Stimulated activated CD4-positive, alpha-beta T cell treated with anti-CD3 and anti-CD28 coated beads, Interleukin-1b, Interleukin-23, amount 100 ng/mL, for 48 hours (primary cell): ENCODE results near the gene HCFC1R1.

Experiments used
- DNase-seq: peaks from one replicate; pipeline ENCODE4 v3.0.0-alpha.2; 2020

The HCFC1R1 gene

GRCh38 chr16:3035289-3035971 lies 11.7 kb upstream of the HCFC1R1 start:
- DNase-seq, result no peak

GRCh38 chr16:3032624-3033023 lies 8.9 kb upstream of the HCFC1R1 start:
- DNase-seq, result no peak

- no peak for DNase-seq
These were observed 6.8 kb upstream of the HCFC1R1 start for GRCh38 chr16:3030222-3031212.

- DNase-seq, result peak; percentile 57
These were observed 5.9 kb upstream of the HCFC1R1 start for GRCh38 chr16:3029491-3030221.

GRCh38 chr16:3028716-3029319 lies 5.1 kb upstream of the HCFC1R1 start:
- DNase-seq, result no peak

- DNase-seq, result peak; percentile 88
These were observed 4.4 kb upstream of the HCFC1R1 start for GRCh38 chr16:3027983-3028715.

- DNase-seq, result no peak
These were observed 3.7 kb upstream of the HCFC1R1 start for GRCh38 chr16:3027489-3027795.

GRCh38 chr16:3026609-3027488 lies 3.1 kb upstream of the HCFC1R1 start:
- no peak for DNase-seq

GRCh38 chr16:3026003-3026378 lies 2.2 kb upstream of the HCFC1R1 start:
- DNase-seq, result no peak

- DNase-seq, result no peak
These were observed 1.6 kb upstream of the HCFC1R1 start for GRCh38 chr16:3025032-3026002.

- DNase-seq, result peak; percentile 37
These were observed 400 bp downstream of the HCFC1R1 start for GRCh38 chr16:3023415-3023668.

GRCh38 chr16:3022684-3023414 lies 893 bp downstream of the HCFC1R1 start:
- DNase-seq, result no peak

GRCh38 chr16:3022208-3022683 lies 1.5 kb downstream of the HCFC1R1 start:
- DNase-seq, result peak; percentile 90

GRCh38 chr16:3021449-3022207 lies 2.1 kb downstream of the HCFC1R1 start:
- peak; percentile 94 for DNase-seq

- peak; percentile 50 for DNase-seq
These were observed 2.9 kb downstream of the HCFC1R1 start for GRCh38 chr16:3020604-3021448.

GRCh38 chr16:3020247-3020603 lies 3.5 kb downstream of the HCFC1R1 start, which contains the start of gene TNFRSF12A:
Gene TNFRSF12A (plus strand): TSS chr16:3020368. CDS start chr16:3020398, 30 bp downstream.
- peak; percentile 66 for DNase-seq

GRCh38 chr16:3019594-3020246 lies 4.0 kb downstream of the HCFC1R1 start:
- DNase-seq, result no peak
